CD4-positive, alpha-beta T cell treated with Interleukin-21 for 1 hour (primary cell): ENCODE results near the gene CACNA1C.

ENCODE experiments used
- DNase-seq: peaks from one replicate; pipeline ENCODE4 v3.0.0-alpha.2; 2020

CACNA1C gene

DNA sequence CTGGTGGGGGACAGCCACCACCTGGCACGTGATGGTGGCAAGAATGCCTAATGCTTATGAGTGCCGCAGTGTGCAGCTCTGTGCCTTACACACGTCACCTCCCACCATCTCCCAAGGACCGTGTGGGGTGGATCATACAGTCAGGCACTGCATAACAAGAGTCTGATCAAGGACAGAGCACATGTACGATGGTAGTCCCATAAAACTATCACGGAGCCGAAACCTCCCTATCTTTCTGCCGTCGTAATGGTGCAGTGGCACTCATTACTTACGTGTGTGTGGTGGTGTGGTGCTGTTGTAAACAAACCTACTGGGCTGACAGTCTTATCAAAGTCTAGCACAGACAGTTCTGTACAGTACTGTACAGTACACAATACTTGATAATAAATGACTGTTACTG is 89.3 kb downstream of the CACNA1C start:
- no peak for DNase-seq

- no peak for DNase-seq
Measured at GRCh38 chr12:2144951-2145350, 92.2 kb downstream of the CACNA1C start.

GRCh38 chr12:2145433-2145998 is 92.7 kb downstream of the CACNA1C start:
- DNase-seq: no peak

DNA sequence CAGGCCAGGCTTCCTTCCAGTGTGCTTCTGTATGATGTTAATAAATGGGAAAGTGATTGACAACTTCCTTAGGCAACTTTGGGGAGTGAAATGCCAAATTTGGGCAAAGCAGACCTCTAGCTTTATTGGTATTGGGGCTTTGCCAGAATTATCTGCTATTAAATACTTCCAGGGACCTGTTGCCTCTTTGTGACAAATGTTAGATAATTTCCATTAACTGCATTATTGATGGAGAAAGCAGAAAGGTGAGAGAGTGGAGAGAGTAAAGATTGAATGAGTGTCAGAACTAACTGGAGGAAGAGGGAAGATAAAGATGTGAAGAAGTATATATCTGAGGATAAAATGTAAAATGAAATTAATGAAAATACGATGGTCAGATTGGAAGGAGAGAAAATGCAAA is 94.5 kb downstream of the CACNA1C start:
- DNase-seq: no peak

- DNase-seq: no peak
Measured at GRCh38 chr12:2149091-2149490, 96.3 kb downstream of the CACNA1C start.

DNA sequence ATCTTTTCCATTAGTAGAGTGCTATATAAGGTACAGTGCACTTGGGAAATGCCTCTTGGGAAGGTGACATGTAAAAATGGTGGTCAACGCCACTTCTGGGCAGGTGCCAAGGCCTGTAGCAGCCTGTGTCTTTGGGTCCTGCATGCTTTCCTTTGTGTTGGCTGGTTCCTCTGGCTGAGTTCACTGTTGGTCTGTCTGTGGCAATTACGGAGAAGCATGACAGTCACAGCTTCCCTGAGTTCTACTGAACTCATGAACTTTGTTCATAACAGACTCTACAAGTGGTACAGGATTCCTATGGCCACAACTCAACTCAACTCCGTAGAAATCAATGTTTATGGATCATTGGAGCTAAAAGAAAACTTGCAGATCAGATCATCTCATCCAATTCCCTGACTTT is 98.0 kb downstream of the CACNA1C start:
- no peak for DNase-seq

GRCh38 chr12:2151391-2151790 is 98.6 kb downstream of the CACNA1C start:
- DNase-seq: no peak

GRCh38 chr12:2152134-2152533 is 99.3 kb downstream of the CACNA1C start:
- DNase-seq: no peak

DNA sequence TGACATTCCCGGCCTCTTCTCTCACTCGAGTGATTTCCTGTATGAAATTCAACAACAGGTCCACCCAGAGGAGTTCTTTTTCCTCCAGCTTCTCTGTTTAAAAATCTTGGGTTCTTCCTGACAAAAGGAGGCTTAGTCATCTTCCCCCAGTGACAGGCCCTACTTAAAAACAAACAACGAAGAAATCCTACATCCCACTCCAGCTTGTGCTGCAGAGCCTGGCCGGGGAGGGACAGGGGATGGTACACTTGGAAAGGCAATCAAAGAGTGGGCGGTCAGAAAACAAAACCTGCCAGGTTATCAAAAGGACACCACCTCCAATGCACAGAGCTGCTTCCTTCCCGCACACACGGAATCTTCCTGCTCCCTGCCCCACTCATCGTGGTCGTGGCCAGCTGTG is 101.3 kb downstream of the CACNA1C start:
- DNase-seq: no peak

DNA sequence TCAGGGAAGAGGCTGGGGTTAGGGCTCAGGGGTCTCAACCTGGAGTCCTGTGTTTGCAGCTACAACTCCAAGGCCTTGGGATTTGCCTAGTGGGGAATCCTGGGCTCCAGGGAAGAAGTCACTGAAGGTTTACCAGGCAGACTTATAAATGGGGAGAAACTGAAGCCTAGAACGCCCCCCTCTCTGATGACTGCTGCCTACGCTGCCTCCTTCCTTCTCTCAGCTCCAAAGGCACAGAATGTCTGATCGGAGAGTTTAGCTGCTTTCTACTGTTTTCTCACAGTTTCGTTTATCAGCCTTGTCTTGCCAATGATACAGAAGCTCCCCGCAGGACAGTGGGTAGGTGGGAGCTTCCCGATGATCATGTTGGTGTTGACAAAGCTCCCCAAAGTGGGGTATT is 101.7 kb downstream of the CACNA1C start:
- no peak for DNase-seq

DNA sequence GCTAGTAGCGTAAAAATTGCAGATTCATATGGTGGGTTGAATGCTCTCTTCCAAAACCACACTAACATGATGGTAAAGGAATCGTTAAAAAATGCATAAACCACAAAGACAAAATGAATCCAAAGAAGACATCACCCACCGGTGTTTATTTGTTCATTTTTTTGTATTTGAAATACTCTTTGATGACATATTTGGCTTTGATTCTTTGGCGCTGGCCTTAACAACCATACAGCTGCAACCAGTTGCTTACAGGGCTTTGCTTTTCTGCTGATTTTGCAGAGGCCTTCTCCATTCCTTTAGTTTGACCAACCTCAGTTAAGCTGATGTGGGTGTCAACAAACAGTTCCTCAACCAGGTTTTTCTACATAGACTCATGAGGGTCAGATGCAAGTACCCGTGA is 103.5 kb downstream of the CACNA1C start:
- no peak for DNase-seq

DNA sequence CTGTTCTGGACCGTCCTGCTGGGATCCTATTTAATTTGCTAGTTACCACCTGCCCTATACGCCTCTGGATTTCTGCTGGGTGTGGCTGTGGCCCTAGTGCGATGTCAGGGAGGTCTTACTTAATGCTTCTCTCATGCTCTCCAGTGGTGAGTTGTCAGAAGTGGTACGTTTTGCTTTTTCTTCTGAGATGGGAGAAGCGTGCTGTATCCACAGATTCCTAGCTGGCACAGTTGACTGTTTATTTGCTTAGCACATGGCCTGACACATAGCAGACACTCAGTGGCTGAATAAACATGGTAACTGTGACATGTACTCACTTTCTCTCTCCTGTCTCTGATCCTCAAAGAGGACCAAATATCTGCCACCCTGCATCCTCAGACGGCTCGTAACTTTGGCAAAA is 107.3 kb downstream of the CACNA1C start:
- DNase-seq: no peak

DNA sequence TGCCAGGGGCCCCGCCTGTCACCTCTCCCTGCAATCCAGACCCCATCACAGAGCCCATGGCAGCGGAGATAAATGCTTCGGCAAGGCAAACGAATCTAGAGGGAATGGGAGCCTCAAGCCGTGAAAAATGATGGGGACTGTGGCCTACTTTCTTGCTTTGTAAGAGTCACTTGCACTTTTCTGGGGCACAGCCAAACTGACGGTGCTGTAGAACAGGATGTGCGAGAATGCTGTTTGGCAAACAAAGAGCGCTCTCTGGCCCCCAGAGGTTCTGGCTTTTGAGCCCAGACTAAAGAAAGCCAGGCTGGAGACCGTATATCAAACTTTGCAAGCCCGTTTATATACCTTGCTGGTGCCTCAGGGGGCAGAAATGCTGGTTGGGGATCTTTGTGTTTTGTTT is 108.7 kb downstream of the CACNA1C start:
- DNase-seq: no peak

GRCh38 chr12:2163177-2163941 is 110.6 kb downstream of the CACNA1C start:
- DNase-seq: no peak

DNA sequence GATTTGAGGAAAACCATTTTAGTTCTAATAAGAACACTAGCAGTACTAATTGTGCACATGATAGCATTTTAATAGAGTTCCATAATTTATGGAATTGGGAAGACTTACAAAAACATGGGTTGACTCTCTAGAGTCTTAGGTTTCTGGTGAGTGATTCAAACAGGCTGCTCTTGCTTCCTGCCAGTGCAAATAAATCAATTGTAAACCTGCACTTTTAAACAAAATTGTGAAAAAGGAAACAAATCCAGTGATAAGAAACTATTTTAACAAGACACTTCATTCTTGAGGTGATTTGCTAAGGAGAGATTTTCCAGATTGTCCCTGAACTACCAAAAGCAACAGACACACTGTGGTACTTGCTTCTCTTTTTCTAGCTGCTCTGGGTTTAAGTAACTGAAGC is 112.2 kb downstream of the CACNA1C start:
- DNase-seq: no peak

- no peak for DNase-seq
Measured at GRCh38 chr12:2165927-2166326, 113.1 kb downstream of the CACNA1C start.

GRCh38 chr12:2166696-2167095 is 113.9 kb downstream of the CACNA1C start:
- no peak for DNase-seq

DNA sequence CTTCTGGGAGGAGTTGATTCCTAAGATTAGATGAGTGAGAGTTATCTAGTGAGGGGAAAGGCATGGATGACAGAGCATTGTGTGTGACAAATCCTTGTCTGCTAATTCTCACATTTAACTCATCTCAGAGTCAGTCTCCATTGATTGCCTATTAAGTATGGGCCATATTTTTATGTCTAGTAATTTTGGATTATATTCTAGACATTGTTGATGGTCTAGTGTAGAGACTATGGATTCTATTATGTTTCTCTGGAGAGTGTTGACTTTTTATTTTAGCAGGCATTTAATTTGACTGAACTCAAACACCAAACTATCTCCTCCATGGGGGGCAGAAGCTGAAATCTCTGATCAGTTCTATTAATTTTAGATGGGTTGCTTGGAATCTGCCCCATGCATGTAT is 114.4 kb downstream of the CACNA1C start:
- no peak for DNase-seq

DNA sequence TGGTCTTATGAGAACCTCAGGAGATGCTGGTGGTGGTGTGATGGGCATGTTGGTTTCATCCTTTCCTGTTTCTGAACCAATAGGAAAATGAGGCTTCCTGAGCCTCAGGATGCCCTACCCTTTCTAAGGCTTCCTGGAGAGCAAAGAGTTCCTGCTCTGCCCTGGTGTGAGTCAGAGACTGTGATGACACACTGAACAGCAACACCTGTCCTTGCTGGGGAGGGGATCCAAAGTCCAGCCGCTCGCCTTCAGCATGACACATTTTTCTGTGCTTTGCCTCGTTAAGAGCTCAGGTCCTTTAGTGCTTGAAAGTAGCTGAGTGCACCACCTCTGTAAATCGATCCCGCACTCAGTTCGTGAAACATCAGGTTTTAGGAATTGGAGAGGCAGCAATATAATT is 116.0 kb downstream of the CACNA1C start:
- no peak for DNase-seq

DNA sequence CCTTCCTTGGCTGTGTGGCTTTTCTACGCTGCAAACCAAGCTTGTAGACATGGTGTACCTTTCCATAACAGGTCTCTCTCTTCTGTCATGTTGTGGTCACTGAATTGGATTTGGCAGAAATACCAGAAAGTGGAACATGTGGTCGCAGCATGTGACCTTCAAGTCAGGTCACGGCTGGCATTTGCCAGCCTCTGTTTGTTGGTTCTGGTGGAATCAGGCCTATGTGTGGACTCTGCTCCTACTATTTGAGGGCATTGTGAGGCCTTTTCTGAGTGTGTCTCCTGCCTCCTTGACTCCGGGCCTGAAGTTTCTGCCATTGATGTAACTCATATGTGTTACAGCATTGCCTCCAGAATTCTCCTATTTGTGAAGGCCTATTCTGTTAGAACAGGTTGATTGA is 116.7 kb downstream of the CACNA1C start:
- no peak for DNase-seq

DNA sequence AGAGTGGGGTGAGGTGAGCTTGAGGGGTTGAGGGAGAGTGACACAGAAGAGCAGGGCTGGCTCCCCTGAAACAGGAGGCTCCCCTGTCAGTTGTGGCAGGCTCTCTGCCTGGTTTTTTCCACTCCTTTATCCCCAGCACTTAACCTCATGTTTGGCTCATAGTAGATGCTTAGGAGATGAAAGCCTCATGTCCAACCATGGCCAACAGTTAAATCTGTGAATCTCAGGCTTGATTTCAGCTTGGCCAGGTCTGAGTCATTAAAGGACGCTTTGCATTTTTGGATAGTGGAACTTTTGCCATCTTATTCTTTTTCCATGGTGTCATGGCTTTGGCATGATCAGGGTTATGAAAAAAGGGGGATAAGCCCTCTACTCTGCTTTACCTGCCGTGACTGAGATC is 117.2 kb downstream of the CACNA1C start:
- no peak for DNase-seq

DNA sequence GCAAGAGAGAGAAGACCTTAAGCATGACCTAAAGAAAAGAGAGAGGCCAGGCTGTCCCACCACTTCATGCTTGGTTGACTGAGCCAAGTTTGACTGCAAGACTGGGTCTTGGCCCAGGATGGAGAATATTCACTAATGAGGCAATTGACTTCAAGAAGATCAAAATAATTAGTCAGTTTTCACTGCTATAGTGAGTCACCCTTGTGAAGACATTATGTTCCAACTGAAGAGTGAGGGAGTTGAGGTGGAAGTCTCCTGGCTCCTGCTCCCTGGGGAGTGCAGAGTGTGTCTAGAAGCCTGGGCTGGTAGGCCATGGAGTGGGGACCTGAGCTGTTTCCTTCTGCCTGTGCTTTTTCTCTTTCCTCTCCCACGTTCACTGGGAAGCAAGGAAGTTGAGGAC is 117.6 kb downstream of the CACNA1C start:
- no peak for DNase-seq

GRCh38 chr12:2171672-2172426 is 119.1 kb downstream of the CACNA1C start:
- DNase-seq: no peak

DNA sequence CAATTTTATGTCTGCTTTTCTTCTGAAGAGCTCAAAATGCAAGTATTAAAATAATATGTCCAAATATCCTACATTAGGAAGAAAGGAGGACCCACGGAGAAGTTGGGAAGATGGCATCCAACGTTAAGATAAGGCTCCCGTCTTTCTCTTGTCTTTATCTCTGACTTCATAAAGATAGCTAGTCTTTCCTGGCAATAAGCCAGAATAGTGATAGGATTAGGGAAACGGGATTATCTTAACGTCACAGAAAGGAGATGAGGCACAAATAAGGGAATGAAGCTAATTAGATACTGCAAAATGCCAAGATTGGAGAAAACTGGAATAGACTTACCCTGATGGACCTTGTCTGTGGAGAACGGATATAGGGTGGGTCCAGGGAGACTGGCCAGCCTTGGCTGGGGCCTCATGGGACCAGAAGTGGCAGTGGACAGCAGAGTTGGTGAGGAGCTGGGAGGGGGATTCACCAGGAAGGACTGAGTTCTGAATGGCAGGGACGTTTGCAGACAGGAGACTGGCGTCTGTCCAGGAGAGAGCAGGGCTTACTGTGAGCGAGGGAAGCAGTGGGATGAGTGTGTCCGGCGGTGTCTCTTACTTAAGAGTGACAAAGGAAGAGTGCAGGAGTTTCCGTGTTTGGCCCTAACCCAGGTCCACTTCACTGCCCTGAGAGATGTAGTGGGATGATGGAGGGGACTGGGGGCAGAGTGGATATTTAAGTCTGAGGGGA is 119.9 kb downstream of the CACNA1C start:
- DNase-seq: no peak
